HepG2 (cell line): ENCODE data around the gene TMEM74B. TPM values are rescaled to one million over a fixed set of nuclear protein-coding genes. Genes with fewer than 3 reads are reported as not detected.

Experiments
- CBFB ChIP-seq: sonication (generic); formaldehyde crosslinking; IDR thresholded peaks from 2 replicates; pipeline ENCODE4 v1.4.0; 2020; ENCODE audit warnings: missing genetic modification reagents
- CEBPG ChIP-seq: IDR thresholded peaks from 2 replicates; pipeline ENCODE4 v1.6.1; 2016
- DNMT3B ChIP-seq: conservative IDR thresholded peaks from 2 replicates; pipeline ENCODE4 v1.6.1; 2016; ENCODE audit warnings: missing biosample characterization, control low read depth
- HDAC1 ChIP-seq: sonication (generic); formaldehyde crosslinking; IDR thresholded peaks from 2 replicates; pipeline ENCODE4 v1.5.1; 2020; ENCODE audit warnings: mild to moderate bottlenecking, missing genetic modification reagents
- HMGXB3 ChIP-seq: sonication (generic); formaldehyde crosslinking; IDR thresholded peaks from 2 replicates; pipeline ENCODE4 v1.4.0; 2020; ENCODE audit warnings: missing genetic modification reagents, borderline replicate concordance
- KAT8 ChIP-seq: IDR thresholded peaks from 2 replicates; pipeline ENCODE4 v1.6.1; 2016; ENCODE audit warnings: missing genetic modification reagents, missing compliant biosample characterization
- NR2F6 ChIP-seq, 2 experiments: IDR thresholded peaks; 2 replicates each; pipeline ENCODE4 v1.6.1; 2016; ENCODE audit warnings: antibody characterized with exemption in 1 of 2, mild to moderate bottlenecking in 1 of 2
- SMYD3 ChIP-seq: sonication (generic); formaldehyde crosslinking; IDR thresholded peaks from 2 replicates; pipeline ENCODE4 v1.8.1; 2023; ENCODE audit warnings: mild to moderate bottlenecking, missing genetic modification reagents
- SOX5 ChIP-seq: IDR thresholded peaks from 2 replicates; pipeline ENCODE4 v1.6.1; 2016; ENCODE audit warnings: borderline replicate concordance
- ZNF232 ChIP-seq: sonication (generic); formaldehyde crosslinking; IDR thresholded peaks from 2 replicates; pipeline ENCODE4 v1.4.0; 2020; ENCODE audit warnings: missing genetic modification reagents, borderline replicate concordance
- ZNF556 ChIP-seq: sonication (generic); formaldehyde crosslinking; IDR thresholded peaks from 2 replicates; pipeline ENCODE4 v1.4.0; 2020; ENCODE audit warnings: mild to moderate bottlenecking, missing genetic modification reagents, borderline replicate concordance
- polyA plus RNA-seq, 8 experiments: library from polyadenylated mRNA; depleted of rRNA in 3 of 8; stranded (reverse) in 7 of 8; unstranded in 1 of 8; fragments of >200 nt; fragmentation: Illumina TruSeq in 4 of 8; extraction: Trizol in 4 of 8; gene quantifications; 2 replicates each; pipeline versions ENCODE4 v1.2.1 to v1.2.3, GENCODE V29; 2011 to 2016; ENCODE audit warnings: low read depth in 4 of 8, missing spikeins in 1 of 8, mixed read lengths in 1 of 8; ENCODE audit not compliant: insufficient read depth in 1 of 8
- total RNA-seq, 5 experiments: library from RNA; depleted of rRNA; stranded (reverse); fragments of >200 nt; fragmentation: Illumina TruSeq; extraction: Trizol; gene quantifications; 2 replicates each; pipeline ENCODE4 v1.2.3, GENCODE V29; 2016; ENCODE audit warnings: low read depth in 1 of 5
- TF ChIP-seq, protein P1 (sequence below): sonication (generic); formaldehyde crosslinking; IDR thresholded peaks from 2 replicates; pipeline ENCODE4 v1.5.0; 2020; ENCODE audit warnings: mild to moderate bottlenecking, missing genetic modification reagents, borderline replicate concordance
- TF ChIP-seq, protein P2 (sequence below): sonication (generic); formaldehyde crosslinking; IDR thresholded peaks from 2 replicates; pipeline ENCODE4 v1.8.1; 2022; ENCODE audit warnings: low read depth, mild to moderate bottlenecking, missing genetic modification reagents

Gene TMEM74B
- total and polyA plus RNA-seq, 2 of the 13 experiments (the other 11 are each of a cell fraction or from before 2014, with no cell fraction given): 4.7 to 18.4 TPM

- TF ChIP-seq, protein P1, sequence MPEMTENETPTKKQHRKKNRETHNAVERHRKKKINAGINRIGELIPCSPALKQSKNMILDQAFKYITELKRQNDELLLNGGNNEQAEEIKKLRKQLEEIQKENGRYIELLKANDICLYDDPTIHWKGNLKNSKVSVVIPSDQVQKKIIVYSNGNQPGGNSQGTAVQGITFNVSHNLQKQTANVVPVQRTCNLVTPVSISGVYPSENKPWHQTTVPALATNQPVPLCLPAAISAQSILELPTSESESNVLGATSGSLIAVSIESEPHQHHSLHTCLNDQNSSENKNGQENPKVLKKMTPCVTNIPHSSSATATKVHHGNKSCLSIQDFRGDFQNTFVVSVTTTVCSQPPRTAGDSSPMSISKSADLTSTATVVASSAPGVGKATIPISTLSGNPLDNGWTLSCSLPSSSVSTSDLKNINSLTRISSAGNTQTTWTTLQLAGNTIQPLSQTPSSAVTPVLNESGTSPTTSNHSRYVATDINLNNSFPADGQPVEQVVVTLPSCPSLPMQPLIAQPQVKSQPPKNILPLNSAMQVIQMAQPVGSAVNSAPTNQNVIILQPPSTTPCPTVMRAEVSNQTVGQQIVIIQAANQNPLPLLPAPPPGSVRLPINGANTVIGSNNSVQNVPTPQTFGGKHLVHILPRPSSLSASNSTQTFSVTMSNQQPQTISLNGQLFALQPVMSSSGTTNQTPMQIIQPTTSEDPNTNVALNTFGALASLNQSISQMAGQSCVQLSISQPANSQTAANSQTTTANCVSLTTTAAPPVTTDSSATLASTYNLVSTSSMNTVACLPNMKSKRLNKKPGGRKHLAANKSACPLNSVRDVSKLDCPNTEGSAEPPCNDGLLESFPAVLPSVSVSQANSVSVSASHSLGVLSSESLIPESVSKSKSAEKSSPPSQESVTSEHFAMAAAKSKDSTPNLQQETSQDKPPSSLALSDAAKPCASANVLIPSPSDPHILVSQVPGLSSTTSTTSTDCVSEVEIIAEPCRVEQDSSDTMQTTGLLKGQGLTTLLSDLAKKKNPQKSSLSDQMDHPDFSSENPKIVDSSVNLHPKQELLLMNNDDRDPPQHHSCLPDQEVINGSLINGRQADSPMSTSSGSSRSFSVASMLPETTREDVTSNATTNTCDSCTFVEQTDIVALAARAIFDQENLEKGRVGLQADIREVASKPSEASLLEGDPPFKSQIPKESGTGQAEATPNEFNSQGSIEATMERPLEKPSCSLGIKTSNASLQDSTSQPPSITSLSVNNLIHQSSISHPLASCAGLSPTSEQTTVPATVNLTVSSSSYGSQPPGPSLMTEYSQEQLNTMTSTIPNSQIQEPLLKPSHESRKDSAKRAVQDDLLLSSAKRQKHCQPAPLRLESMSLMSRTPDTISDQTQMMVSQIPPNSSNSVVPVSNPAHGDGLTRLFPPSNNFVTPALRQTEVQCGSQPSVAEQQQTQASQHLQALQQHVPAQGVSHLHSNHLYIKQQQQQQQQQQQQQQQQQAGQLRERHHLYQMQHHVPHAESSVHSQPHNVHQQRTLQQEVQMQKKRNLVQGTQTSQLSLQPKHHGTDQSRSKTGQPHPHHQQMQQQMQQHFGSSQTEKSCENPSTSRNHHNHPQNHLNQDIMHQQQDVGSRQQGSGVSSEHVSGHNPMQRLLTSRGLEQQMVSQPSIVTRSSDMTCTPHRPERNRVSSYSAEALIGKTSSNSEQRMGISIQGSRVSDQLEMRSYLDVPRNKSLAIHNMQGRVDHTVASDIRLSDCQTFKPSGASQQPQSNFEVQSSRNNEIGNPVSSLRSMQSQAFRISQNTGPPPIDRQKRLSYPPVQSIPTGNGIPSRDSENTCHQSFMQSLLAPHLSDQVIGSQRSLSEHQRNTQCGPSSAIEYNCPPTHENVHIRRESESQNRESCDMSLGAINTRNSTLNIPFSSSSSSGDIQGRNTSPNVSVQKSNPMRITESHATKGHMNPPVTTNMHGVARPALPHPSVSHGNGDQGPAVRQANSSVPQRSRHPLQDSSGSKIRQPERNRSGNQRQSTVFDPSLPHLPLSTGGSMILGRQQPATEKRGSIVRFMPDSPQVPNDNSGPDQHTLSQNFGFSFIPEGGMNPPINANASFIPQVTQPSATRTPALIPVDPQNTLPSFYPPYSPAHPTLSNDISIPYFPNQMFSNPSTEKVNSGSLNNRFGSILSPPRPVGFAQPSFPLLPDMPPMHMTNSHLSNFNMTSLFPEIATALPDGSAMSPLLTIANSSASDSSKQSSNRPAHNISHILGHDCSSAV (CRISPR knock-in tag): no peak
- TF ChIP-seq, protein P2, sequence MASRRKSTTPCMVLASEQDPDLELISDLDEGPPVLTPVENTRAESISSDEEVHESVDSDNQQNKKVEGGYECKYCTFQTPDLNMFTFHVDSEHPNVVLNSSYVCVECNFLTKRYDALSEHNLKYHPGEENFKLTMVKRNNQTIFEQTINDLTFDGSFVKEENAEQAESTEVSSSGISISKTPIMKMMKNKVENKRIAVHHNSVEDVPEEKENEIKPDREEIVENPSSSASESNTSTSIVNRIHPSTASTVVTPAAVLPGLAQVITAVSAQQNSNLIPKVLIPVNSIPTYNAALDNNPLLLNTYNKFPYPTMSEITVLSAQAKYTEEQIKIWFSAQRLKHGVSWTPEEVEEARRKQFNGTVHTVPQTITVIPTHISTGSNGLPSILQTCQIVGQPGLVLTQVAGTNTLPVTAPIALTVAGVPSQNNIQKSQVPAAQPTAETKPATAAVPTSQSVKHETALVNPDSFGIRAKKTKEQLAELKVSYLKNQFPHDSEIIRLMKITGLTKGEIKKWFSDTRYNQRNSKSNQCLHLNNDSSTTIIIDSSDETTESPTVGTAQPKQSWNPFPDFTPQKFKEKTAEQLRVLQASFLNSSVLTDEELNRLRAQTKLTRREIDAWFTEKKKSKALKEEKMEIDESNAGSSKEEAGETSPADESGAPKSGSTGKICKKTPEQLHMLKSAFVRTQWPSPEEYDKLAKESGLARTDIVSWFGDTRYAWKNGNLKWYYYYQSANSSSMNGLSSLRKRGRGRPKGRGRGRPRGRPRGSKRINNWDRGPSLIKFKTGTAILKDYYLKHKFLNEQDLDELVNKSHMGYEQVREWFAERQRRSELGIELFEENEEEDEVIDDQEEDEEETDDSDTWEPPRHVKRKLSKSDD (CRISPR knock-in tag): 0 out of 2 replicates have a peak, but pooled peaks have one; percentile 30
- TF ChIP-seq HMGXB3: peak; percentile 67; the same call in 1 of the 2 replicates
- no peak for TF ChIP-seq SOX5 (CRISPR knock-in tag)
- peak; percentile 66 for TF ChIP-seq KAT8 (CRISPR knock-in tag)
- TF ChIP-seq CBFB: peak; percentile 50; the same call in 1 of the 2 replicates
- TF ChIP-seq ZNF232: peak; percentile 57; the same call in 1 of the 2 replicates
- TF ChIP-seq HDAC1: no peak
- no peak for TF ChIP-seq NR2F6 (IDR thresholded peaks at IDR 0.05)
- peak; percentile 38; the same call in 1 of the 2 replicates for TF ChIP-seq NR2F6 (CRISPR knock-in tag; IDR thresholded peaks at IDR 0.05)
- peak; percentile 58; the same call in 1 of the 2 replicates for TF ChIP-seq SMYD3 (CRISPR knock-in tag)
- TF ChIP-seq CEBPG (CRISPR knock-in tag): peak; percentile 41; the same call in 1 of the 2 replicates
- TF ChIP-seq DNMT3B (CRISPR knock-in tag): no peak
- TF ChIP-seq ZNF556: peak; percentile 53; the same call in 1 of the 2 replicates
Observed at GRCh38 chr20:1212607-1213396, 28.0 kb upstream of the TMEM74B start (continued).
